ENCODE measurements around the gene OFD1.

OFD1 gene

DNA sequence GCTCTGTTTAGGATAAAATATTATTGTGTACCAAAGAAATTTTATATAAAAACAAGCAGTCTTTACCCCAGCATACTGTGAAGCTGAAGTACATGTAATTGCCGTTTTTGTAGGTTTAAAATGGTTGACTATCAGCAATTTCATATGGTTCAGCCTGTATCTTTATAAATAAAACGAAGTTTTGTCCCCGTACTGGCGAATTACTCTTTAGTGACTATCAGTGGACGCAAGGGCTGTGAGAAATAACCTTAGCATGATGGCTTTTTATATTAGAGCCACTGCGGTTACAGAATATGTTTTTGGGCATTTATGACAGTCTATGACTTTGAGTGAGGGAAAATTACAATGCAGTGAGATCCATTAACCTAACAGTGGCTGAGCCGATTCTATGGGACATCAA, 81.1 kb downstream of the OFD1 start:
- H3K4me3 ChIP-seq (ENCODE audit: low read depth, low read length): no peak overlapping the region
- TF ChIP-seq, protein P1, sequence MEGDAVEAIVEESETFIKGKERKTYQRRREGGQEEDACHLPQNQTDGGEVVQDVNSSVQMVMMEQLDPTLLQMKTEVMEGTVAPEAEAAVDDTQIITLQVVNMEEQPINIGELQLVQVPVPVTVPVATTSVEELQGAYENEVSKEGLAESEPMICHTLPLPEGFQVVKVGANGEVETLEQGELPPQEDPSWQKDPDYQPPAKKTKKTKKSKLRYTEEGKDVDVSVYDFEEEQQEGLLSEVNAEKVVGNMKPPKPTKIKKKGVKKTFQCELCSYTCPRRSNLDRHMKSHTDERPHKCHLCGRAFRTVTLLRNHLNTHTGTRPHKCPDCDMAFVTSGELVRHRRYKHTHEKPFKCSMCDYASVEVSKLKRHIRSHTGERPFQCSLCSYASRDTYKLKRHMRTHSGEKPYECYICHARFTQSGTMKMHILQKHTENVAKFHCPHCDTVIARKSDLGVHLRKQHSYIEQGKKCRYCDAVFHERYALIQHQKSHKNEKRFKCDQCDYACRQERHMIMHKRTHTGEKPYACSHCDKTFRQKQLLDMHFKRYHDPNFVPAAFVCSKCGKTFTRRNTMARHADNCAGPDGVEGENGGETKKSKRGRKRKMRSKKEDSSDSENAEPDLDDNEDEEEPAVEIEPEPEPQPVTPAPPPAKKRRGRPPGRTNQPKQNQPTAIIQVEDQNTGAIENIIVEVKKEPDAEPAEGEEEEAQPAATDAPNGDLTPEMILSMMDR (IDR thresholded peaks at IDR 0.05; ENCODE audit: low read depth, low read length): no peak

DNA sequence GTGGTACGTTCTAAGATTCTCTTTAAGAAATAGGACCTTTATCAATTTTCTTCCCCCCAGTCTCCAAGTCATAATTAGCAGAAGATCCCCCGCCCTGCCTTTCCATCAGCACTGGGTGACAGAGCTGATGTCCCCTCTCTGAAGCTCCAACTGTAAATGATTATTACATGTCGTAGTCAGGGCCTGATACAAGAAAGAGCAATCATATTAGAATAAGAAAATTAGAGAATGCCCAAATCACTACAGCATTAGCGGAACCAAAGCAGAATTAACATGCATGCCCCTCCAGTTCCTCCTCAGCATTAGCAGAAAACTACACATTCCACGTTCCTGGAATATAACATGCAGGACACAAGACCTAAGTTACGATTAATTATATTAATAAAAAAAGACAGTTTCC, 81.6 kb downstream of the OFD1 start:
- no peak overlapping the region for H3K4me3 ChIP-seq (ENCODE audit: low read depth, low read length)
- TF ChIP-seq, protein P1 (IDR thresholded peaks at IDR 0.05; ENCODE audit: low read depth, low read length): no peak

DNA sequence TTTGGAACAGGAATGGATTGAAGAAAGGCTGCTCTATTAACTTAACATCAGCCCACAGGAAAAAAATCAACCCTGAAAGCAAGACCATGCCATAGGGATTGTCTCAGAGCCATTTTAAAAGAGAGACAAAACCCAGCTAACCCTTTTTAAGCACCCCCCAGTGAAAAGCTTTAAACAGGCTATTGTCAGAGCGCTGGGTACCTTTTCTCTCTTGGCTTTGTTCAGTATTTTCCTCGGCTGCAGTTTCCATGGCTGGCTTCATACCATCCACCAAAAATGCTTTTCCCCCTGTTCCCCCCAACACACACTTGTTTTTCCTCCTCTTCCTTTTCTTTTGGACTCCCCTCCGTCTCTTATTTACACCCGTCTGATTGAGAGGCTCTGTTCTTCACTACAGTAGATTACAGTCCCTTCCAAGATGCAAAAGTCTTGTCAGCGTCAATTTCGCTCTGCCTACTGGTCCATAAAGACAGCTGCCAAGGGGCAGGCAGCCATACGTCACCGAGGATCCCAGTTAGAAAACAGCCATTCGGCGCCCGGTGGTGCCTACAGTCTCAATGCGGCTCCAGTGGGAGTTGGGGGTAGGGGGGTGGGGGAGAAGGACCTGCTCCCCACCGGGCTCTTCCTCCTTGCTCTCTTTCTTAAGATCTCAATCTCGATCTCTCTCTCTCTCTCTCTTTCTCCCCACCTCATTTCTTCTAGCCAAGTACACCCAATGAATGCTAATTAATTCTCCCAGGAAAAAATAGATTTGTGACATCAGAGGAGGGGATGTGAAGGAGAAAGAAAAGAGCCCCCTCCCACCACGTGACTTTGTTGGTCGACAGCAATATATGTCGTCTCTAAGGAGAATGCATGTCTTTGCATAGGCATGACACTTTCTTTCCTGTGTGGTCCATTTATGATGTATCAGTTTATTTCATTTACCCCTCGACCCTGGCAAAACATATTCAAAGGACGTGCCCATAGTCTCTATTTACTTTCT, 82.4 kb downstream of the OFD1 start, which contains the start of gene GPM6B:
Gene GPM6B, minus strand, starts transcription at position 451 of the 985 bp plus-strand sequence. Its CDS starts 189 bp downstream, at position 262.
- no peak within 1 kb of the TSS for H3K4me3 ChIP-seq (ENCODE audit: low read depth, low read length)

More for the DNA sequence above, 82.4 kb downstream of the OFD1 start, which contains the start of gene GPM6B:
- TF ChIP-seq, protein P1 (IDR thresholded peaks at IDR 0.05; ENCODE audit: low read depth, low read length): no peak

Measured in WI38 (cell line).